Erythroblast (primary cell): ENCODE measurements around the gene TUBB4B.

Experiments used
- GATA1 ChIP-seq: IDR thresholded peaks from 2 replicates; pipeline ENCODE4 v1.6.1; 2011; ENCODE audit warnings: low read depth, mild to moderate bottlenecking, control low read depth, low read length, moderate library complexity
- POLR2A ChIP-seq: IDR thresholded peaks from 2 replicates; pipeline ENCODE4 v1.6.1; 2011; ENCODE audit warnings: mild to moderate bottlenecking, low read length

- TF ChIP-seq POLR2A (no peak), GATA1 (no peak)
Observed at GRCh38 chr9:137227853-137228505, 13.1 kb upstream of the TUBB4B start.
